Sigmoid colon (tissue), 7 donors: ENCODE data around the gene C13orf46. TPM values are rescaled to one million over a fixed set of nuclear protein-coding genes. Genes with fewer than 3 reads are reported as not detected.
A peak's percentile ranks its signal among the peaks of the same experiment; 100 is the strongest.

Source experiments
- DNase-seq: peaks from one replicate; pipeline ENCODE4 v3.0.0-alpha.2; 2019
- H3K27ac ChIP-seq, 4 donors: fragments of 200-600 bp; sonication (generic); one replicate each; pipeline ENCODE4 v1.5.1; 2016 to 2019; ENCODE audit warnings: mild to moderate bottlenecking in 1 of 4
- H3K27me3 ChIP-seq, 3 donors: fragments of 200-600 bp; sonication (generic); one replicate each; pipeline ENCODE4 v1.5.1; 2019; ENCODE audit warnings: mild to moderate bottlenecking in 1 of 3
- H3K36me3 ChIP-seq, 4 donors: fragments of 200-600 bp; sonication (generic); one replicate each; pipeline ENCODE4 v1.5.1; 2016 to 2019
- H3K4me1 ChIP-seq, 4 donors: fragments of 200-600 bp; sonication (generic); one replicate each; pipeline ENCODE4 v1.5.1; 2017 to 2019
- H3K4me3 ChIP-seq, 4 donors: fragments of 200-600 bp; sonication (generic); one replicate each; pipeline ENCODE4 v1.5.1; 2017 to 2019; ENCODE audit warnings: mild to moderate bottlenecking in 2 of 4, moderate library complexity in 1 of 4
- H3K9me3 ChIP-seq, 4 donors: fragments of 200-600 bp in 3 of 4; sonication (generic) in 3 of 4; one replicate each; pipeline versions ENCODE4 v1.5.1 to v1.6.1; 2013 to 2019
- EP300 ChIP-seq, 4 donors: sonication (generic); formaldehyde crosslinking; IDR thresholded peaks; one replicate each; pipeline ENCODE4 v1.6.1; 2017; ENCODE audit warnings: antibody characterized with exemption in 4 of 4
- POLR2A ChIP-seq, 2 donors: fragments of 450-650 bp; IDR thresholded peaks; one replicate each; pipeline ENCODE4 v1.6.1; 2016; ENCODE audit warnings: antibody characterized with exemption in 2 of 2, mild to moderate bottlenecking in 2 of 2, moderate library complexity in 2 of 2
- POLR2AphosphoS5 ChIP-seq, 4 donors: sonication (generic); formaldehyde crosslinking; IDR thresholded peaks; one replicate each; pipeline ENCODE4 v1.6.1; 2017; ENCODE audit warnings: antibody characterized with exemption in 4 of 4
- WGBS, 2 donors: extraction: QIAGEN DNeasy Blood & Tissue Kit; methylation state at CpG; one replicate each; pipeline ENCODE4 v1.1.7; 2013; 5-methylcytosine and 5-hydroxymethylcytosine counted together
- intact Hi-C: fragments of 100-400 bp; cut with DNase I; formaldehyde crosslinking; loops from one replicate; pipeline ENCODE4 v1.15.1; 2023
- polyA plus RNA-seq, 3 donors: library from polyadenylated mRNA; stranded (reverse); fragments of 200-250 nt; gene quantifications; one replicate each; pipeline ENCODE4 v1.2.3, GENCODE V29; 2013
- total RNA-seq, 4 donors: library from RNA; depleted of rRNA; stranded (reverse); fragments of >200 nt; gene quantifications; one replicate each; pipeline ENCODE4 v1.1.0, GENCODE V29; 2016
- TF ChIP-seq, protein P1 (sequence below), 4 experiments: fragments of 450-650 bp in 3 of 4; fragments of 200-600 bp in 1 of 4; IDR thresholded peaks; one replicate each; pipeline ENCODE4 v1.5.1; 2016 to 2019; ENCODE audit warnings: antibody characterized with exemption in 4 of 4, mild to moderate bottlenecking in 3 of 4, moderate library complexity in 2 of 4
- donor health status: healthy with polysubstance abuse.
- donor health status: Bipolar disorder and iron deficiency.
- donor health status: healthy.

The C13orf46 gene
- total and polyA plus RNA-seq, 7 donors, result 0.23 to 11.9 (median 0.81) TPM; not detected in 2

DNA sequence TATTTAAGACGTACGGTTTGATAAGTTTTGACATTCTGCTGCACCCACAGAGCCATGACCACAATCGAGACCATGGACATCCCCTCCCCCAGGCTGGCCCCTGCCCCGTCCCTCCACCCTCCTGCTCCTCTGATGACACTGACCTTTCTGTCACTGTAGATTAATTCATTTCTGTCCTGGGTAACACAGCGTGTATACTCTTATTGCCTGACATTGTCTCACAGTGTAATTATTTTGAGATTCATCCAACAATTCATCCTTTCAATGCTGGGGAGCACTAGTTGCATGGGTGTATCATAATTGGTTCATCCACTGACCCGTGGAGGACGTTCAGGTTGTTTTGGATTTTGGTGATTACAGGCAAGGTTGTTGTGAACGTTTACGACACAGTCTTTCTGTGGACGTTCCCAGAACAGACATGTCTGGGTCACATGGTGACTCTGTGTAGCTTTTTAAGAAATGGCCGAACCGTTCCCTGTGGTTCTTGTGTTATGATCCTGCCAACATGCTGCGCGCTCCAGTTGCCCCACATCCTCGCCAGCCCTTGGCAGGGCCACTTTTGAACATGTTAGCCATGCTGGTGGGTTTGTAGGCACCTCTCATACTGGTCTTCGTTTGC lies 41.9 kb downstream of the C13orf46 start:
- no peaks in the 10 kb centered on the region for H3K9me3 ChIP-seq
- H3K27me3 ChIP-seq, result peaks cover 0 to under 1% (median under 1%) of the 10 kb centered on the region in 3 donors
- peaks cover 0 to 30% (median 27%) of the 10 kb centered on the region in 4 donors for H3K4me1 ChIP-seq
- TF ChIP-seq POLR2A (IDR thresholded peaks at IDR 0.05) (no peak), POLR2AphosphoS5 (IDR thresholded peaks at IDR 0.05) (no peak), EP300 (IDR thresholded peaks at IDR 0.05) (no peak)
- TF ChIP-seq, protein P1, sequence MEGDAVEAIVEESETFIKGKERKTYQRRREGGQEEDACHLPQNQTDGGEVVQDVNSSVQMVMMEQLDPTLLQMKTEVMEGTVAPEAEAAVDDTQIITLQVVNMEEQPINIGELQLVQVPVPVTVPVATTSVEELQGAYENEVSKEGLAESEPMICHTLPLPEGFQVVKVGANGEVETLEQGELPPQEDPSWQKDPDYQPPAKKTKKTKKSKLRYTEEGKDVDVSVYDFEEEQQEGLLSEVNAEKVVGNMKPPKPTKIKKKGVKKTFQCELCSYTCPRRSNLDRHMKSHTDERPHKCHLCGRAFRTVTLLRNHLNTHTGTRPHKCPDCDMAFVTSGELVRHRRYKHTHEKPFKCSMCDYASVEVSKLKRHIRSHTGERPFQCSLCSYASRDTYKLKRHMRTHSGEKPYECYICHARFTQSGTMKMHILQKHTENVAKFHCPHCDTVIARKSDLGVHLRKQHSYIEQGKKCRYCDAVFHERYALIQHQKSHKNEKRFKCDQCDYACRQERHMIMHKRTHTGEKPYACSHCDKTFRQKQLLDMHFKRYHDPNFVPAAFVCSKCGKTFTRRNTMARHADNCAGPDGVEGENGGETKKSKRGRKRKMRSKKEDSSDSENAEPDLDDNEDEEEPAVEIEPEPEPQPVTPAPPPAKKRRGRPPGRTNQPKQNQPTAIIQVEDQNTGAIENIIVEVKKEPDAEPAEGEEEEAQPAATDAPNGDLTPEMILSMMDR (IDR thresholded peaks at IDR 0.05), result no peak
- no peak overlapping the region for H3K27ac ChIP-seq
- H3K36me3 ChIP-seq, result no peaks in the 10 kb centered on the region
- H3K4me3 ChIP-seq, result no peak overlapping the region
- DNase-seq, result peak; percentile 40
- intact Hi-C loops, result no loop called here
- 78 to 84% methylated on average over 16 of the region's 16 CpGs for WGBS, 2 donors

- peak; percentile 56 for DNase-seq
- 86 to 87% methylated on average over 36 of the region's 36 CpGs for WGBS, 2 donors
- Histone ChIP-seq H3K9me3 (no peaks in the 10 kb centered on the region), H3K4me3 (no peak overlapping the region), H3K27ac (no peak overlapping the region), H3K4me1 (peaks cover 0 to 31% (median 27%) of the 10 kb centered on the region in 4 donors), H3K27me3 (no peaks in the 10 kb centered on the region), H3K36me3 (no peaks in the 10 kb centered on the region)
- TF ChIP-seq, protein P1 (IDR thresholded peaks at IDR 0.05), result no peak
- TF ChIP-seq POLR2A (IDR thresholded peaks at IDR 0.05) (no peak), POLR2AphosphoS5 (IDR thresholded peaks at IDR 0.05) (no peak), EP300 (IDR thresholded peaks at IDR 0.05) (no peak)
- intact Hi-C loops, result no loop called here
Observed at GRCh38 chr13:113930671-113931637, 42.9 kb downstream of the C13orf46 start.

DNA sequence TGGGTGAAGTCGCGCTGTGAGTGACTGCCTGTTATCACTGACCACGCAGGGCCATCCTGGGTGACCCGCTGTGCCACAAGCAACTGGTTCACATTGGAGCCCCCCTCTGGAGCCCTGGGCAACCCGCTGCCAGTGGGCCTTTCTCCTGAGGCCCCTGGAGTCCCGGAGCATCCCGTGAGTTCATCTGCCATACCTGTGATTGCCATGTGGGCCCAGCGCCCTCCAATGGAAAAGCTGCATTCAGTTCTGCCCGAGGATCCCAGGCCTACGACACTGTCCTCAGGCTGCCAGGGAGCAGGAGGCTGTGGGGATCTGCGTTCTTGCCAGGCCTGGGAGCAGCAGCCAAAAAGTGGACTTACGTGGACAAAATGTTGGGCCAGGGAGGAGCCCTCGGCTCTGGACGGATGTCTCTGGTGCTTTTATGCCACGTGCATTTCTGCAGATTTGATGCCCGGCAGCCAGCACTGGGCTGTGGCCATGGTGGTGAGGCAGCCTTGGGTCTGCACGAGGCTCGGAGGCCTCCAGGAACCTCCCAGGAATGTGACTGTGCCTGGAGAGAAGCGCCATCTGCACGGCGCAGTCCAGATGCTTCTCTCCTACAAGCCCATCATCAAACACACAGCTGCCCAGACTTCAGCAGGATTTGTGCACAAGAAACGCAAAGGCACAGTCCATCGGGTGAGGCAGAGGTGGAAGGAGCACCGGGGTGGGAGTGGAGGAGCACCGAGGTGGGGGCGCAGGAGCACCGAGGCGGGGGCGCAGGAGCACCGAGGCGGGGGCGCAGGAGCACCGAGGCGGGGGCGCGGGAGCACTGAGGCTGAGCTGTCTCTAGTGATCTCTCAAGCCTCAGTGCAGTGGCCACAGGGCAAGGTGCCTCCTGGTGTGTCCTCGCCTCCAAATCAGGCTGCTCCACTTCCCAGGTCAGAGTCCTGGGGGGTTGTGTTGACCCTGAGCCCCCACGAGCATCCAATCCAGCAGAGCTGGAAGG lies 44.0 kb downstream of the C13orf46 start:
- Histone ChIP-seq H3K27ac (peak overlapping the region in 1 of 4 donors; percentile 73), H3K36me3 (no peaks in the 10 kb centered on the region), H3K9me3 (no peaks in the 10 kb centered on the region), H3K27me3 (no peaks in the 10 kb centered on the region), H3K4me1 (peaks cover 0 to 31% (median 27%) of the 10 kb centered on the region in 4 donors), H3K4me3 (no peak overlapping the region)
- intact Hi-C loops, result no loop called here
- peak; percentile 62 for DNase-seq
- TF ChIP-seq POLR2AphosphoS5 (IDR thresholded peaks at IDR 0.05), result no peak
- no peak for TF ChIP-seq POLR2A (IDR thresholded peaks at IDR 0.05)
- TF ChIP-seq, protein P1 (IDR thresholded peaks at IDR 0.05), result no peak
- no peak for TF ChIP-seq EP300 (IDR thresholded peaks at IDR 0.05)
- 86 to 91% methylated on average over 38 of the region's 38 CpGs for WGBS, 2 donors
